Hematopoietic multipotent progenitor cell treated with erythropoietin and hydrocortisone succinate and interleukin-3 and kit ligand, for 6 days (in vitro differentiated cells): Measurements from ENCODE around the gene NDE1.
A peak's percentile ranks its signal among the peaks of the same experiment; 100 is the strongest.
"Not testable (repeated sequence)": the region's sequence is repeated elsewhere in the genome, so short reads cannot be mapped to it uniquely, and the experiment has no call there.

Experiments used
- DNase-seq: peaks from one replicate; pipeline ENCODE4 v3.0.0-alpha.2; 2015

NDE1 gene

DNA sequence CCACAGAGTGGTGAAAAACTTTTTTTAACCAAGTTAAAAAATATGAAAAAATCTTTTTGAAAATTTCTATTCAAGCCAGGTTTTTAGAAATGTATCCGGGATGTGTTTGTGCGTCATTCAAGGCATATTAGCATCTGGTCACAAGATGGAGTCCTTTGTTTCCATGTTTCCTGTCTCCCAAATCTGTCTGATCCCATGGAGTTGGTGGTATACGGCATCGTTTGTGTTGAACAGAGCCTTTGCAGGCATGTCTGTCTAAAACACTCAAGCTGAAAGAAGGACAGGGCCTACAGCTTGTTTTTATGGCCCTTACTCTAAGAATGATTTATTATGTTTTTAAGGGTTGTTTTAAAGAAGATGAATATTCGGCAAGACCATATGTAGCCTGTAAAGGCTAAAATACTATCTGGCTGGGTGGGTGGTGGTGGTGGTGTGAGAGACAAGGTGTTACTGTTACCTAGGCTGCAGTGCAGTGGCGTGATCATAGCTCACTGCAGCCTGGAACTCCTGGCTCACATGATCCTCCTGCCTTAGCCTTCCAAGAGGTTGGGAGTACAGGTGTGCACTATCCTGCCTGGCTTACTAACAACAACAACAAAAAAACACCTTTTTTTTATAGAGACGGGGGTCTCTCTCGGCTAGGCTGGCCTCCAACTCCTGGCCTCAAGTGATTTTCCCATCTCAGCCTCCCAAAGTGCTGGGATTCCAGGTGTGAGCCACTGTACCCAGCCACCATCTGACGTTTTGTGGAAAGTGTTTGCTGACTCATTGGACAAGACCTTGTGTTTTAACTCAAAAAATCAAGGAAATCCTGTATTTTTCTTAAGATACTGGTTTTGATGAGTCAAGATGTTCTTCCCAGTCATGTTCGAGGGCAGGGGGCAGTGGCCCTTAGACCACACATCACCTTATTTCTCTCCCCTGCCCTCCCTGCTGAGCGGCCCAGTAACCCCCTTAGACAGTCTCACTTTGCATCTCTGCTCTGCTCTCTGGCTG lies 52.2 kb downstream of the NDE1 start:
- no peak for DNase-seq

DNA sequence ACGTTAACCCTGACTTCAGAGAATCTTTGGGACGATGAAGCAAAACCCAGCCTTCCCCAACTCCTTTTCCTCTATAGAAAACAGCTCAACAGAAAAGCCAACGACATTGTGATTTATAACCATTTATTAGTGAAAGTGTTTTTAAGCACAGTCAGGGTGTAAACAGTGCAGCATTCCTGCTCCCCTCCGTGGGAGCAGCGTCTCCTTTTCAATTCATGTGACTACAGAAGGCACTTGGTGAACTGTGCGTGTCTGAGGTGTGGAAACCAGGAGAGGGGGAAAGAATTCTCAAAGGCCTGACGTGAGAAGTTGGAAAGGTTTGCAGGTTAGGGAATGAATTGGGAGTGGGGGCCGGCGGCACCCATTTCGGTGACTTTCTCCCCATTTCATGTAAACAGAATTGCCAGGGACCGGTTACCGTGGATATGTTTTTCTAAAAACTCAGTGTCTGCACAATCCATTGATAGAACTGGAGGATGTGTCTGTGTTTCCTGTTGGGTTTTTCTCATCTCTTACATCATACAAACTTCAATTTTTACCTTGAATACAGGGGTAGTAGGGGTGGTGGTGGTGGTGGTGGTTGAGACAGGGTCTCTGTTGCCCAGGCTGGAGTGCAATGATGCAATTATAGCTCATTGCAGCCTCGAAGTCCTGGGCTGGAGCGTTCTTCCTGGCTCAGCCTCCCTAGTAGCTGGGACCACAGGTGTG lies 53.1 kb downstream of the NDE1 start:
- DNase-seq, result no peak

DNA sequence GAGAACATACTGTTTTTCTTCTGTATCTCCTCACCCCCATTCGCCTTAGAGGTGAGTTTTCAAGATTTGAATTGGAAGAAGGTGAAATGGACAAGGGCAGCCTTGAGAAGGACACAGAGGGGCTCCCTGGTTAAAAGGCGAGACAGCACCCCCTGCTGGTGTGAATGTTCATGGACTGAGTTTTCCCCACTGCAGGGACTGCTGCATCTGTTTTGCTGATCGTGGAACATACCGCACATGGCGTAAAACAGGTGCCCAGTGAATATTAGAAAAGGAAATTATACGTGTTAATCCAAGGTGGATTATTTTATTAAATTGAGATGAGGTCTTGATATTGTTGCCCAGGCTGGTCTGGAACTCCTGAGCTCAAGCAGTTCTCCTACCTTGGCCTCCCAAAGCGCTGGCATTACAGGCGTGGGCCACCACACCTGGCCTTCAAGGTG lies 54.5 kb downstream of the NDE1 start:
- DNase-seq, result peak; percentile 88

GRCh38 chr16:15705064-15705565 lies 55.1 kb downstream of the NDE1 start:
- no peak for DNase-seq

- no peak for DNase-seq
Observed at GRCh38 chr16:15707332-15707731, 57.3 kb downstream of the NDE1 start.

DNA sequence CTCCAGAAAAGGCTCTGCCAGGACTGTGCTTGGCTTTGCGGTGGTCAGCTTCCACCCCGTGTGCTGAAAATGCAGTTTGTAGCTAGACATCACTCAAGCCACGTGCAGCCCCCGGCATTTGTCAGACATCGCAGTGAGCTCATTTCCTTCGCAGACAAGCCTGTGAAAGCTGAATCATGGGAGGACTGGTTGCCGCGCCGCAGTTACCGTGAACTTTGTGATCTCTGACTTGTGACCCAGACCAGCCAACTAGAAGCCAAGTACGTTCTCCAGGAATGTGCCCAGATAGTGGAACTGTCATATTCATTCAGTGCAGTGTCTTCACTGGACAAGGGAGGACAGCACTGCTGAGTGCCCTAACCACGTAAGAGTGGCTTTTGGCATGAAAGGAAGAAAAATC lies 58.1 kb downstream of the NDE1 start:
- DNase-seq, result no peak

DNA sequence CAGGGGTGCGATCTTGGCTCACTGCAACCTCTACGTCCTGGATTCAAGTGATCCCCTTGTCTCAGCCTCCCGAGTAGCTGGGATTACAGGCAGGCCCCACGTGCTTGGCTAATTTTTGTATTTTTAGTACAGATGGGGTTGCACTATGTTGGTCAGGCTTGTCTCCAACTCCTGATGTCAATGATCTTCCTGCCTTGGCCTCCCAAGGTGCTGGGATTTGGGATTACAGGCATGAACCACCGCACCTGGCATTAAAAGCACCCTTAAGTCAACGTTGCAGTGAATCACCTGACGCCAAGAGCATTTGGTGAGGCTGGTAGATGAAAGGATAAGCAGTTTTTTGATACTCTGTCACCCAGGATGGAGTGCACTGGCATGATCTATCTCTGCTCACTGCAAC lies 59.0 kb downstream of the NDE1 start:
- no peak for DNase-seq

- DNase-seq, result no peak
Observed at GRCh38 chr16:15714393-15715172, 64.5 kb downstream of the NDE1 start.

DNA sequence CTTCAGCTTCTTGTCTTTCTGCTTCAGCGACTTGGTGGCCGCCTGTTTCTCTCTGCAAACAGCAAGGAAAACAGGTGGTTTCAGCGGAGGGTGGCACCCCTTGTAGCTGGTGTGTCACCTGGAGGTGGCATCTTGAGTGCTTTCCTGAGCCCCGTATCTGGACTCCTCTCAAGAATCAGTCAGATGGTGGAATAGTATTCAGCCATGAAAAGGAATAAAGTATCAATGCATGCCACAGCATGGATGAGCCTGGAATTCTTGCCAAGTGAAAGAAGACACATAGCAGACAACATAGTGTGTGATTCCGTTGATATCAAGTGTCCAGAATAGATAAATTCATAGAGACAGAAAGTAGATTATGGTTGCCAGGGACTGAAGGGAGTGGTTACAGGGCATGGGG lies 65.2 kb downstream of the NDE1 start:
- no peak for DNase-seq

- DNase-seq, result no peak
Observed at GRCh38 chr16:15716694-15717447, 66.8 kb downstream of the NDE1 start.

DNA sequence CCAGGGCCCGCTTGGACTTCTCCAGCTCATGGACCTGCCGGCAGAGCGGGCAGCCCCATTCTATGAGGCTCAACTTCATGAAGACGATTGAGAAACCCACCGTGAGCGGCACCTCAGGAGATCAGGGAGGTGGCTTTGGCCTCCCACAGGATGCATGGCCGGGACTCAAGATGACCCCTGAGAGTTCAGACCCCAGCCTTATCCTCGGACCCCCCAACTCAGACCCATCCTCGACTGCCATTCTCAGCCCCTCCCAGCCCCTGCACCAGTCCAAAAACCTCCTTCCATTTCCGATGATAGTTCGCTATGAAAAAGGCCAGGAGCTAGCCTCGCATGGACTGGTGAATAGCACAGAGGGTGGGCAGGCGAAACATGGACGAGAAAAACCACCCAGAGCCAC lies 71.0 kb downstream of the NDE1 start:
- DNase-seq, result no peak

GRCh38 chr16:15723808-15724207 lies 73.8 kb downstream of the NDE1 start:
- DNase-seq, result no peak

- DNase-seq, result no peak
Observed at GRCh38 chr16:15725641-15726240, 75.7 kb downstream of the NDE1 start.

GRCh38 chr16:15726715-15727114 lies 76.7 kb downstream of the NDE1 start:
- no peak for DNase-seq

DNA sequence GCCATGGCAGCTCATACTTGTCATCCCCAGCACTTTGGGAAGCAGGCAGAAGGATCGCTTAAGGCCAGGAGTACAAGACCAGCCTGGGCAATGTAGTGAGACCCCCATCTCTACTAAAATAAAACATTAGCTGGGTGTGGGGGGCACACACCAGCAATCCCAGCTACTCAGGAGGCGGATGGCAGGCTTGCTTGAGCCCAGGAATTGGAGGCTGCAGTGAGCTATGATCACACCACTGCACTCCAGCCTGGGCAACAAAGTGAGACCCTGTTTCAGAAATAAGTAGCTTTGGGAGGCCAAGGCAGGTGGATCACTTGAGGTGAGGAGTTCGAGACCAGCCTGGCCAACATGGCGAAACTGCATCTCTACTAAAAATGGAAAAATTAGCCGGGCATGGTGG lies 77.7 kb downstream of the NDE1 start:
- not testable (repeated sequence) for DNase-seq

GRCh38 chr16:15729152-15729551 lies 79.1 kb downstream of the NDE1 start:
- no peak for DNase-seq

GRCh38 chr16:15732416-15732815 lies 82.4 kb downstream of the NDE1 start:
- DNase-seq, result no peak

DNA sequence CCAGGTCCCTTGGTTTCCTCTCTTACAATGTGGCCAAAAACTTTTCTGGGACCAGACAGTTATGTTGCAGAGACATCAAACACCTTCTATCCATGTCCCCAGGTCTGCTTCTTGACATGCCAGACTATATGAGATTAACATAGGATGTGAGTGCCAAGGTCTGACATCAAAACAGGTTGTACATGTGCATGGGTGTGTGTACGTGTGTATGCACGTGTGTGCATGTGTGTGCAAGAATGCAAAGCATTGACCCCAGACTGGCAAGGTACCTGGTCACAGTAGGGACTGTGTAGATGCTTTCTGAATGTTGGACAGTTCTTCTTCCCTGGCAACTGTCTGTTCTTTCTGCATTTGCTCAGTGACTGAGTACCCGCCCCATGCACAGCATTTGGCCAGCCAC lies 85.6 kb downstream of the NDE1 start:
- no peak for DNase-seq

DNA sequence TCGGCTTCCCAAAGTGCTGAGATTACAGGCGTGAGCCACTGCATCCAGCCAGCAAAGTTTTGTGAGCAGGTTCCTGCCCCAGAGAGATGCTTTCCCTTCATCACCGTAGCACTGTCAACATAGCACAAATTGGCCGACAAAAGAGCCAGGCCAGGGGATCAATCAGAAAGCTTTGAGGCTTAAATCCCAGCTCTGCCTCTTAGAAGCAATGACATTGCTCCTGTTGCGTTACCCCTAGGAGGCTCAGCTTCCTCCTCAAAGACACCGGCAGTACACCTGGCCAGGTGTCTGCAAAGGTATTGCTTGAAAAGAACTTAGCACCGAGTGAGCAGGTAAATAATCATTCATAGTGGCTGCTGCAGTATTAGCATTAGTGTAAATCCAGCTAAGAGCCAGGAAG lies 86.5 kb downstream of the NDE1 start:
- DNase-seq, result no peak

DNA sequence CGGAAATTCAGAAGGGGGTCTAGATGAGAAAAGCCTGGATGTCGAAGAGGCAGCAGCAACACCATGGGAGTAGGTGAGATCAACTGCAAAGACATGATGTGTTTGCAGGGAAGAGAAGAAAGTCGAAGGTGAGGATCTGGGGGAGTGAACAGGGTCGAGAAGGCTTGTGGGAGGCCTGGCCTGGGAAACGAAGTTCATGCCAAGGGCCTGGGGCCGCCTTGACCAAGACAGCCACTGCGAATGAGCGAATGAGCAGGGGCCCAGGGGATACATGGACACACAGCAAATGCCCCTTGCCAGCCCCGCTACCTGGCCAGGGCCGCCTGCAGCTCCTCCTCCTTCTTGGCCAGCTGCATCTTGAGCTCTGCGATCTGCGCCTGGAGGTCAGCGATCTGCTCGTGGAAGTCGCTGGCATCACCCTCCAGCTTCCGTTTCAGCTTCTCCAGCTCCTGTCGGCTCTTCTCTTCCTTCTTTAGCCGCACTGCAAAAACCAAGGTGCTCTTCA lies 87.1 kb downstream of the NDE1 start:
- no peak for DNase-seq

- no peak for DNase-seq
Observed at GRCh38 chr16:15739464-15739863, 89.4 kb downstream of the NDE1 start.

DNA sequence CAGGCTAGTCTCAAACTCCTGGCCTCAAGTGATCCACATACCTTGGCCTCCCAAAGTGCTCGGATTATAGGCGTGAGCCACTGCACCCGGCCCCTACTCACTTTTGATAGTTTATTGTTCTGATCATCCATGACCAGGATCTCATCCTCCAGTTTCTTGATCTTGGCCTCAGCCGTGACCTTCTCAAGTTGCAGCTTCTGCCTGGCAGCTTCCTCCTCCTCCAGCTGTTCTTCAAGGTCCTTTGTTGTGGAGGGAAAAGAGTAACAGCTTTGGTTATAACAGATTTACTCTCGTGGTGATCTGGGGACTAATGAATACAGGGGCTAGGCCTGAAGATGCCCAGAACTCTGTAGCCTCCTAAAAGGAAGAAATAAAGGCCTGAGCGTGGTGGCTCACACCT lies 89.9 kb downstream of the NDE1 start:
- no peak for DNase-seq
